SU-DHL-6 (cell line): Measurements from ENCODE around the gene CLIC5.

ENCODE experiments used
- EZH2phosphoT487 ChIP-seq: fragments of 200-600 bp; sonication (generic), shearing (Covaris generic); conservative IDR thresholded peaks from 2 replicates; pipeline ENCODE4 v1.6.1; 2018; ENCODE audit warnings: mild to moderate bottlenecking, antibody characterized with exemption, low read length, moderate library complexity, mixed read lengths
- TF ChIP-seq, protein P1 (sequence below): fragments of 200-600 bp; sonication (generic); IDR thresholded peaks from one replicate; pipeline ENCODE4 v1.5.1; 2017; ENCODE audit warnings: antibody characterized with exemption, mild to moderate bottlenecking, low read length, moderate library complexity; ENCODE audit not compliant: insufficient read depth, poor library complexity, severe bottlenecking

DNA sequence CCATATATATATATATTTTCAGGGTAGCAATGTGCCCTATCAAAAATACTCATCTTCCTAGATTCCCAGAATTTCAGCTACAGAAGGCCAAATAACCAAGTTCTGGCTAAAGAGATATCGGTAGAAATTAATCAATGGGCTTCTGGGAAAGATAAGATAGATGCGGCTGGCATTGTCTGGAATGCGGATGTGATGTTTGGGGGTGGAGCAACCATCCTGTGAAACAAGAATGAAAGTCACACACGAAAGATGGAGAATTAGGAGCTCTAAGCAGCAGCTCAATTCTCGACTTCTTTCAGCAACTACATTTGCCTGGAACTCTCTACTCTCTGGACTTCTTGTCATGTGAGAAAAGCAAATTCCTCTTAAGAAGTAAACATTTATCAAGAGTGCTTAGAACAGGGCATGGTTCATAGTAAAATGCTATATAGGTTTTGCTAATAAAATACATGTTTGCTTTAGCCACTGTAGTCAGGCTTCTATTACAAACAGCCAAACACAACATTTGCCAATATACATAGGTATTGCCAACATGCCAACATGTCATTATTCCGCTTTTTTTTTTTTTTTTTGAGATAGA, 90.8 kb downstream of the CLIC5 start:
- TF ChIP-seq, protein P1, sequence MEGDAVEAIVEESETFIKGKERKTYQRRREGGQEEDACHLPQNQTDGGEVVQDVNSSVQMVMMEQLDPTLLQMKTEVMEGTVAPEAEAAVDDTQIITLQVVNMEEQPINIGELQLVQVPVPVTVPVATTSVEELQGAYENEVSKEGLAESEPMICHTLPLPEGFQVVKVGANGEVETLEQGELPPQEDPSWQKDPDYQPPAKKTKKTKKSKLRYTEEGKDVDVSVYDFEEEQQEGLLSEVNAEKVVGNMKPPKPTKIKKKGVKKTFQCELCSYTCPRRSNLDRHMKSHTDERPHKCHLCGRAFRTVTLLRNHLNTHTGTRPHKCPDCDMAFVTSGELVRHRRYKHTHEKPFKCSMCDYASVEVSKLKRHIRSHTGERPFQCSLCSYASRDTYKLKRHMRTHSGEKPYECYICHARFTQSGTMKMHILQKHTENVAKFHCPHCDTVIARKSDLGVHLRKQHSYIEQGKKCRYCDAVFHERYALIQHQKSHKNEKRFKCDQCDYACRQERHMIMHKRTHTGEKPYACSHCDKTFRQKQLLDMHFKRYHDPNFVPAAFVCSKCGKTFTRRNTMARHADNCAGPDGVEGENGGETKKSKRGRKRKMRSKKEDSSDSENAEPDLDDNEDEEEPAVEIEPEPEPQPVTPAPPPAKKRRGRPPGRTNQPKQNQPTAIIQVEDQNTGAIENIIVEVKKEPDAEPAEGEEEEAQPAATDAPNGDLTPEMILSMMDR, result no peak
- TF ChIP-seq EZH2phosphoT487, result no peak
